PC-3 (cell line): Measurements from ENCODE around the gene TSGA10IP. TPM values are rescaled to one million over a fixed set of nuclear protein-coding genes. Genes with fewer than 3 reads are reported as not detected.

Source experiments
- ATAC-seq: fragments of 200-7000 bp; cut with Tn5 transposase; 2 replicates; pipeline ENCODE4 v1.9.1; 2020; ENCODE audit warnings: mild to moderate bottlenecking, moderate library complexity
- BruUV-seq: library from RNA; stranded (reverse); fragments of 400-500 nt; replicated peaks from 2 replicates; lab custom pipeline; 2021; lab: Mats Ljungman, UMichigan
- CTCF ChIA-PET: fragments of 300-600 bp; sonication (Branson Sonifier 250); formaldehyde crosslinking; loops from one replicate; lab custom pipeline; 2022; ENCODE audit warnings: antibody characterized with exemption; lab: Charles Lee
- POLR2A ChIA-PET: fragments of 300-600 bp; sonication (Branson Sonifier 250); formaldehyde crosslinking; loops from one replicate; lab custom pipeline; 2022; ENCODE audit warnings: antibody characterized with exemption; ENCODE audit not compliant: unreplicated experiment; lab: Charles Lee
- DNase-seq: peaks from one replicate; pipeline ENCODE4 v3.0.0-alpha.2; 2015
- H2AFZ ChIP-seq: fragments of 300-600 bp; sonication (generic); 2 replicates; pipeline ENCODE4 v1.6.0; 2016; ENCODE audit warnings: antibody characterized with exemption, low read length
- H3F3A ChIP-seq: fragments of 300-600 bp; sonication (generic); one replicate; pipeline ENCODE4 v1.6.0; 2017; ENCODE audit warnings: antibody characterized with exemption, low read length, control low read depth, mild to moderate bottlenecking; ENCODE audit not compliant: unreplicated experiment
- H3K27ac ChIP-seq: fragments of 300-600 bp; sonication (generic); 2 replicates; pipeline ENCODE4 v1.5.1; 2016; ENCODE audit warnings: mild to moderate bottlenecking, low read length
- H3K27me3 ChIP-seq: fragments of 300-600 bp; sonication (generic); 2 replicates; pipeline ENCODE4 v1.6.1; 2016; ENCODE audit warnings: low read length, mixed read lengths
- H3K36me3 ChIP-seq: fragments of 300-600 bp; sonication (generic); 2 replicates; pipeline ENCODE4 v1.6.1; 2016; ENCODE audit warnings: low read depth, mixed run types, low read length, mixed read lengths
- H3K4me1 ChIP-seq: fragments of 300-600 bp; sonication (generic); 2 replicates; pipeline ENCODE4 v1.5.1; 2016; ENCODE audit warnings: low read length; ENCODE audit not compliant: insufficient read depth
- H3K4me2 ChIP-seq: fragments of 300-600 bp; sonication (generic); 2 replicates; pipeline ENCODE4 v1.6.0; 2016; ENCODE audit warnings: low read length
- H3K4me3 ChIP-seq: fragments of 300-600 bp; sonication (generic); 2 replicates; pipeline ENCODE4 v1.5.1; 2016; ENCODE audit warnings: mild to moderate bottlenecking, low read length, mixed read lengths
- H3K79me2 ChIP-seq: fragments of 300-600 bp; sonication (generic); 2 replicates; pipeline ENCODE4 v1.6.1; 2017; ENCODE audit warnings: low read length, mixed read lengths
- H3K9ac ChIP-seq: fragments of 300-600 bp; sonication (generic); 2 replicates; pipeline ENCODE4 v1.6.0; 2016; ENCODE audit warnings: mild to moderate bottlenecking, low read length
- H3K9me2 ChIP-seq: fragments of 300-600 bp; sonication (generic); replicated peaks from 2 replicates; pipeline ENCODE4 v1.6.1; 2016; ENCODE audit warnings: mixed run types, low read length, mixed read lengths
- H3K9me3 ChIP-seq: fragments of 300-600 bp; sonication (generic); 2 replicates; pipeline ENCODE4 v1.6.1; 2016; ENCODE audit warnings: low read length, mixed read lengths
- H4K20me1 ChIP-seq: fragments of 300-600 bp; sonication (generic); 2 replicates; pipeline ENCODE4 v1.6.1; 2016; ENCODE audit warnings: low read length, mixed read lengths
- EZH2 ChIP-seq: fragments of 300-600 bp; sonication (generic); IDR thresholded peaks from one replicate; pipeline ENCODE4 v1.6.1; 2017; ENCODE audit warnings: antibody characterized with exemption, mild to moderate bottlenecking, low read length; ENCODE audit not compliant: unreplicated experiment
- EZH2phosphoT487 ChIP-seq: fragments of 300-600 bp; sonication (generic); IDR thresholded peaks from 2 replicates; pipeline ENCODE4 v1.6.1; 2018; ENCODE audit warnings: mild to moderate bottlenecking, antibody characterized with exemption, low read length, borderline replicate concordance
- intact Hi-C: fragments of 100-400 bp; cut with micrococcal nuclease; formaldehyde crosslinking; loops from 2 replicates; pipeline ENCODE4 v1.9.0; 2023
- total RNA-seq: library from RNA; depleted of rRNA; stranded (reverse); fragments of >200 nt; gene quantifications from 2 replicates; pipeline ENCODE4 v1.2.3, GENCODE V29; 2014
- TF ChIP-seq, protein P1 (sequence below): fragments of 300-600 bp; sonication (generic); conservative IDR thresholded peaks from 2 replicates; pipeline ENCODE4 v1.5.1; 2017; ENCODE audit warnings: antibody characterized with exemption, low read depth, mild to moderate bottlenecking, low read length

The TSGA10IP gene
- total RNA-seq, 1 experiment from 2014 or later = not detected

- H3K4me1 ChIP-seq = peaks cover 38% of the 10 kb centered on the region
- H3K9ac ChIP-seq = peak overlapping the region; percentile 98
- no peaks in the 10 kb centered on the region for H3K27me3 ChIP-seq
- peaks cover 64% of the 10 kb centered on the region for H3K36me3 ChIP-seq
- H3K9me3 ChIP-seq = no peaks in the 10 kb centered on the region
- peaks cover 77% of the 10 kb centered on the region for H3K79me2 ChIP-seq
- intact Hi-C loops = loop anchor here (2.0 kb wide), 1 partner anchor 16 kb away; no protein-coding TSS in a partner anchor
- H4K20me1 ChIP-seq = peaks cover 64% of the 10 kb centered on the region
- H3K4me2 ChIP-seq = peak overlapping the region; percentile 96
- no peak overlapping the region for H2AFZ ChIP-seq
- no TSS peak for BruUV-seq
- H3K9me2 ChIP-seq = no peaks in the 10 kb centered on the region
- DNase-seq (peak; percentile 21), ATAC-seq (no peak)
- ChIA-PET CTCF (interaction anchor here (0.8 kb wide), 1 partner anchor 16 kb away, joined by 3 read pairs; no protein-coding TSS in a partner anchor), POLR2A (interaction anchor here (0.5 to 0.8 kb wide), 3 partner anchors 15 to 83 kb away, joined by 3 read pairs; no protein-coding TSS in a partner anchor)
- peaks cover 57% of the 10 kb centered on the region for H3F3A ChIP-seq
- TF ChIP-seq EZH2phosphoT487 = no peak
- H3K27ac ChIP-seq = peak overlapping the region; percentile 96
- peak overlapping the region; percentile 78 for H3K4me3 ChIP-seq
These were observed 49.0 kb upstream of the TSGA10IP start for GRCh38 chr11:65896034-65896999.

DNA sequence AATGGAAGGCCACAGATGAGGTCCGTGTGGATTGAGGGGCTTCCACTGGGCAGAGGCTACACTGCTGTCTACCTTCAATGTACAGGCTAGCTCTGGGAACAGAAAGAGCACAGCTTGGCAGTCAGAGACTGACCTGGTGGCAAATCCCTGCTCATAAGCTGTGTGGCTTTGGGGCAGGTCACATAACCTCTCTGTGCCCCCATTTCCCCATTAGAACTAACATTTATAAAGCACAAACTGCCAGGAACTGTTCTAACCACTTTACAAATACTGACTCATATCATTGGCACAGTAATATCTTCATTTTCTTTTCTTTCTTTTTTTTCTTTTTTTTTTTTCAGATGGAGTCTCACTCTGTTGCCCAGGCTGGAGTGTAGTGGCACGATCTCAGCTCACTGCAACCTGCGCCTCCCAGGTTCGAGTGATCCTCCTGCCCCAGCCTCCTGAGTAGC, 48.2 kb upstream of the TSGA10IP start:
- Histone ChIP-seq H3K27me3 (no peaks in the 10 kb centered on the region), H3K36me3 (peaks cover 64% of the 10 kb centered on the region), H3K9me2 (no peaks in the 10 kb centered on the region), H3K9me3 (no peaks in the 10 kb centered on the region), H3K4me3 (peak overlapping the region; percentile 78), H3K9ac (peak overlapping the region; percentile 98), H3K27ac (peak overlapping the region; percentile 96), H2AFZ (no peak overlapping the region), H3K4me2 (peak overlapping the region; percentile 96), H3F3A (peaks cover 57% of the 10 kb centered on the region), H4K20me1 (peaks cover 64% of the 10 kb centered on the region), H3K4me1 (peaks cover 45% of the 10 kb centered on the region), H3K79me2 (peaks cover 84% of the 10 kb centered on the region)
- intact Hi-C loops = loop anchor here (2.0 kb wide), 1 partner anchor 16 kb away; no protein-coding TSS in a partner anchor
- TF ChIP-seq, protein P1, sequence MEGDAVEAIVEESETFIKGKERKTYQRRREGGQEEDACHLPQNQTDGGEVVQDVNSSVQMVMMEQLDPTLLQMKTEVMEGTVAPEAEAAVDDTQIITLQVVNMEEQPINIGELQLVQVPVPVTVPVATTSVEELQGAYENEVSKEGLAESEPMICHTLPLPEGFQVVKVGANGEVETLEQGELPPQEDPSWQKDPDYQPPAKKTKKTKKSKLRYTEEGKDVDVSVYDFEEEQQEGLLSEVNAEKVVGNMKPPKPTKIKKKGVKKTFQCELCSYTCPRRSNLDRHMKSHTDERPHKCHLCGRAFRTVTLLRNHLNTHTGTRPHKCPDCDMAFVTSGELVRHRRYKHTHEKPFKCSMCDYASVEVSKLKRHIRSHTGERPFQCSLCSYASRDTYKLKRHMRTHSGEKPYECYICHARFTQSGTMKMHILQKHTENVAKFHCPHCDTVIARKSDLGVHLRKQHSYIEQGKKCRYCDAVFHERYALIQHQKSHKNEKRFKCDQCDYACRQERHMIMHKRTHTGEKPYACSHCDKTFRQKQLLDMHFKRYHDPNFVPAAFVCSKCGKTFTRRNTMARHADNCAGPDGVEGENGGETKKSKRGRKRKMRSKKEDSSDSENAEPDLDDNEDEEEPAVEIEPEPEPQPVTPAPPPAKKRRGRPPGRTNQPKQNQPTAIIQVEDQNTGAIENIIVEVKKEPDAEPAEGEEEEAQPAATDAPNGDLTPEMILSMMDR = no peak
- TF ChIP-seq EZH2phosphoT487 = no peak
- TF ChIP-seq EZH2 = no peak
- ChIA-PET POLR2A (interaction anchor here (0.5 to 0.8 kb wide), 2 partner anchors 14 to 19 kb away, joined by 3 read pairs; no protein-coding TSS in a partner anchor), CTCF (interaction anchor here (0.8 kb wide), 1 partner anchor 15 kb away, joined by 3 read pairs; no protein-coding TSS in a partner anchor)
- DNase-seq (peak; percentile 30), ATAC-seq (no peak)
- BruUV-seq = no TSS peak

DNA sequence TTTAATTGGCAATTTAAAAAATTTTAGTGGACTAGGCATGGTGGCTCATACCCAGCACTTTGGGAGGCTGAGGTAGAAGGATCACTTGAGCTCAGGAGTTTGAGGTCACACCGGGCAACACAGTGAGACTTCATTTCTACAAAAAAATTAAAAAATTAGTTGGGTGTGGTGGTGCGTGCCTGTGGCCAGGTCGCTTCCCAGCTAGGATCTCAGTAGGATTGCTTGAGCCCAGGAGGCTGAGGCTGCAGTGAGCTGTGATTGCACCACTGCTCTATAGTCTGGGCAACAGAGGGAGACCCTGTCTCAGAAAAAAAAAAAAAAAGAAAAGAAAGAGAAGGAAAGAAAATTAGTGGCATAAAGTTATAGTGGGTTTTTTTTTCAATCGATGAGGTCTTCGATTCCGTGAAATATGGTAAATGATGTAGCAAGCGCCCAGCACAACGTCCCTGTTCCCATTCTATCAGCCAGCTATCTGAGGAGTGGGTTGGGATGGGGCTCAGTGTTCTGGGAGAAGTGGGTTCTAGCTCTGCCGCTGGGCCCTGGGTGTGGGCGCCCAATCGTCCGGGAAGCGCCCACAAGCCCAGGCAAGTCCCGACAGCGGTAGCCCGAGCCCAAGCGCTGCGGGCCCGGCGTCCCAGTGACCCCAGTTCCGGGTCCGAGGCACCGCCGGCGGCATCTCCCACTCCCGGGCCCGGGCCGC, 46.5 kb upstream of the TSGA10IP start:
- POLR2A ChIA-PET = interaction anchor here (0.5 to 1.7 kb wide), 6 partner anchors 10 to 38 kb away, joined by 3 to 14 read pairs (median 8); partner anchors contain the start of gene FIBP
- Histone ChIP-seq H3K4me2 (peak overlapping the region; percentile 96), H3K27ac (peak overlapping the region; percentile 96), H3F3A (peaks cover 43% of the 10 kb centered on the region), H2AFZ (no peak overlapping the region), H3K79me2 (peaks cover 97% of the 10 kb centered on the region), H3K9me2 (no peaks in the 10 kb centered on the region), H3K4me1 (peaks cover 59% of the 10 kb centered on the region), H4K20me1 (peaks cover 52% of the 10 kb centered on the region), H3K27me3 (no peaks in the 10 kb centered on the region), H3K4me3 (peak overlapping the region; percentile 78), H3K9me3 (no peaks in the 10 kb centered on the region), H3K9ac (peak overlapping the region; percentile 98), H3K36me3 (peaks cover 54% of the 10 kb centered on the region)
- no peak for TF ChIP-seq EZH2phosphoT487
- TF ChIP-seq, protein P1 = no peak
- TF ChIP-seq EZH2 = no peak
- ATAC-seq (no peak), DNase-seq (no peak)
- CTCF ChIA-PET = interaction anchor here (0.5 to 0.6 kb wide), 2 partner anchors 11 to 283 kb away, joined by 3 to 7 read pairs; partner anchors contain the start of genes FIBP and PCNX3
- BruUV-seq = TSS peak; percentile 28
- intact Hi-C loops = no loop called here
